Keratinocyte (primary cell): ENCODE results near the gene ZNF701. TPM values are rescaled to one million over a fixed set of nuclear protein-coding genes. Genes with fewer than 3 reads are reported as not detected.
"Not testable (repeated sequence)": the region's sequence is repeated elsewhere in the genome, so short reads cannot be mapped to it uniquely, and the experiment has no call there.

Experiments
- DNase-seq: peaks from one replicate; pipeline ENCODE4 v3.0.0-alpha.2; 2011; ENCODE audit warnings: low read depth, missing footprints, low spot score
- FAIRE-seq: peaks from 2 replicates; lab custom pipeline; 2011; peaks lifted over from hg19 to GRCh38; lab: Jason Lieb, UNC
- H2AFZ ChIP-seq: 2 replicates; pipeline ENCODE4 v1.6.0; 2012; ENCODE audit warnings: low read length, control low read depth, inconsistent platforms; ENCODE audit not compliant: control insufficient read depth
- H3K27ac ChIP-seq: 2 replicates; pipeline ENCODE4 v1.5.1; 2011; ENCODE audit warnings: low read length; ENCODE audit not compliant: control insufficient read depth, insufficient read depth
- H3K27me3 ChIP-seq: 3 replicates; pipeline ENCODE4 v1.6.0; 2011; ENCODE audit warnings: low read length; ENCODE audit not compliant: control insufficient read depth, insufficient read depth; ENCODE audit errors: extremely low read depth
- H3K36me3 ChIP-seq, 2 experiments: 2 replicates in 1 of 2; 3 replicates in 1 of 2; pipeline ENCODE4 v1.5.1; 2011; ENCODE audit warnings: low read length in 2 of 2, mild to moderate bottlenecking in 1 of 2; ENCODE audit not compliant: control insufficient read depth in 2 of 2, insufficient read depth in 2 of 2; ENCODE audit errors: extremely low read depth in 1 of 2
- H3K4me1 ChIP-seq: 3 replicates; pipeline ENCODE4 v1.5.1; 2011; ENCODE audit warnings: low read length; ENCODE audit not compliant: control insufficient read depth, insufficient read depth; ENCODE audit errors: extremely low read depth
- H3K4me2 ChIP-seq: 3 replicates; pipeline ENCODE4 v1.6.0; 2011; ENCODE audit warnings: low read depth, low read length; ENCODE audit not compliant: control insufficient read depth, insufficient read depth; ENCODE audit errors: extremely low read depth
- H3K4me3 ChIP-seq, 3 experiments: fragments of 200-600 bp in 1 of 3; sonication (generic) in 1 of 3; 2 replicates in 2 of 3; 3 replicates in 1 of 3; pipeline ENCODE4 v1.5.1; 2011 to 2016; ENCODE audit warnings: low read length in 3 of 3, mild to moderate bottlenecking in 3 of 3, control low read depth in 2 of 3, inconsistent platforms in 1 of 3, low read depth in 1 of 3, mixed read lengths in 1 of 3, mixed run types in 1 of 3, moderate library complexity in 1 of 3; ENCODE audit not compliant: control insufficient read depth in 2 of 3, insufficient read depth in 2 of 3; ENCODE audit errors: extremely low read depth in 1 of 3
- H3K79me2 ChIP-seq: 2 replicates; pipeline ENCODE4 v1.6.0; 2012; ENCODE audit warnings: low read length; ENCODE audit not compliant: control insufficient read depth, insufficient read depth
- H3K9ac ChIP-seq: 3 replicates; pipeline ENCODE4 v1.6.0; 2011; ENCODE audit warnings: low read length; ENCODE audit not compliant: control insufficient read depth, insufficient read depth; ENCODE audit errors: extremely low read depth
- H3K9me1 ChIP-seq: 3 replicates; pipeline ENCODE4 v1.6.0; 2011; ENCODE audit warnings: low read length; ENCODE audit not compliant: control insufficient read depth, insufficient read depth; ENCODE audit errors: extremely low read depth
- H3K9me3 ChIP-seq: 2 replicates; pipeline ENCODE4 v1.5.1; 2012; ENCODE audit warnings: low read depth, low read length; ENCODE audit not compliant: control insufficient read depth
- H4K20me1 ChIP-seq: 3 replicates; pipeline ENCODE4 v1.6.0; 2011; ENCODE audit warnings: low read length; ENCODE audit not compliant: control insufficient read depth, insufficient read depth; ENCODE audit errors: extremely low read depth
- CTCF ChIP-seq, 3 experiments: IDR thresholded peaks in 1 of 3; conservative IDR thresholded peaks in 1 of 3; optimal IDR thresholded peaks in 1 of 3; 2 replicates in 2 of 3; 3 replicates in 1 of 3; pipeline versions ENCODE3 to v1.5.1; 2011; ENCODE audit warnings: low read length in 3 of 3, mild to moderate bottlenecking in 3 of 3, moderate library complexity in 2 of 3, control low read depth in 1 of 3, inconsistent platforms in 1 of 3; ENCODE audit not compliant: insufficient read depth in 2 of 3; ENCODE audit errors: extremely low read depth in 1 of 3
- EZH2 ChIP-seq: IDR thresholded peaks from one replicate; pipeline ENCODE4 v1.6.1; 2012; ENCODE audit warnings: inconsistent platforms, mild to moderate bottlenecking, low read length, moderate library complexity
- dilution Hi-C: fragments of 300-500 bp; cut with MboI; formaldehyde crosslinking; loops from one replicate; pipeline ENCODE4 v1.7.0; 2020; ENCODE audit warnings: low sequenced_read_pairs; ENCODE audit not compliant: extremely low pct_ligation_motif_present
- polyA plus RNA-seq, 5 experiments: library from polyadenylated mRNA; depleted of rRNA in 3 of 5; stranded (reverse) in 3 of 5; stranded (forward) in 1 of 5; unstranded in 1 of 5; fragments of >200 nt; gene quantifications; 1 replicate in 1 of 5; 2 replicates in 3 of 5; 3 replicates in 1 of 5; pipeline versions ENCODE4 v1.2.1 to v1.2.3, GENCODE V29; 2011 to 2012; ENCODE audit warnings: missing spikeins in 2 of 5, low read depth in 1 of 5, low replicate concordance in 1 of 5

Gene ZNF701
- polyA plus RNA-seq, 1 donor (not counting 4 experiments of a cell fraction or from before 2014, with no cell fraction given), result 7.2 TPM

- Histone ChIP-seq H3K4me2 (no peak overlapping the region), H3K79me2 (peaks cover 7% of the 10 kb centered on the region), H3K9ac (no peak overlapping the region), H3K36me3 (peaks cover 7% of the 10 kb centered on the region in 2 experiments), H3K27me3 (no peaks in the 10 kb centered on the region), H2AFZ (no peak overlapping the region), H3K4me1 (no peaks in the 10 kb centered on the region), H3K4me3 (no peak overlapping the region), H3K9me1 (no peaks in the 10 kb centered on the region), H3K27ac (no peak overlapping the region), H4K20me1 (no peaks in the 10 kb centered on the region), H3K9me3 (no peaks in the 10 kb centered on the region)
- FAIRE-seq (no peak), DNase-seq (no peak)
- no peak for TF ChIP-seq CTCF (optimal IDR thresholded peaks at IDR 0.05 in 1 of 3, IDR thresholded peaks at IDR 0.05 in 1 of 3, conservative IDR thresholded peaks at IDR 0.05 in 1 of 3; ENCODE audit: extremely low read depth in 1 of 3, insufficient read depth in 2 of 3, low read length in 3 of 3)
- no peak for TF ChIP-seq EZH2
- dilution Hi-C loops, result no loop called here
Observed at GRCh38 chr19:52541608-52542007, 28.5 kb upstream of the ZNF701 start.

GRCh38 chr19:52542541-52542940 is 27.5 kb upstream of the ZNF701 start:
- H2AFZ ChIP-seq, DNase-seq, H3K9ac ChIP-seq, H3K27me3 ChIP-seq, H3K9me1 ChIP-seq, H4K20me1 ChIP-seq, H3K27ac ChIP-seq, H3K4me3 ChIP-seq, H3K4me1 ChIP-seq, H3K4me2 ChIP-seq, dilution Hi-C loops, FAIRE-seq, H3K36me3 ChIP-seq, H3K9me3 ChIP-seq, H3K79me2 ChIP-seq: not testable (repeated sequence)

GRCh38 chr19:52542984-52543664 is 27.0 kb upstream of the ZNF701 start:
- H2AFZ ChIP-seq, result no peak overlapping the region
- H3K9me3 ChIP-seq, result no peaks in the 10 kb centered on the region
- H3K79me2 ChIP-seq, result peaks cover 6% of the 10 kb centered on the region
- no peaks in the 10 kb centered on the region for H4K20me1 ChIP-seq
- H3K9ac ChIP-seq, result no peak overlapping the region
- H3K4me2 ChIP-seq, result no peak overlapping the region
- dilution Hi-C loops, result no loop called here
- H3K4me3 ChIP-seq, result no peak overlapping the region
- TF ChIP-seq CTCF (optimal IDR thresholded peaks at IDR 0.05 in 1 of 3, IDR thresholded peaks at IDR 0.05 in 1 of 3, conservative IDR thresholded peaks at IDR 0.05 in 1 of 3; ENCODE audit: extremely low read depth in 1 of 3, insufficient read depth in 2 of 3, low read length in 3 of 3) (no peak), EZH2 (no peak)
- FAIRE-seq, result no peak
- H3K36me3 ChIP-seq, result peaks cover 7% of the 10 kb centered on the region in 2 experiments
- no peaks in the 10 kb centered on the region for H3K27me3 ChIP-seq
- no peak overlapping the region for H3K27ac ChIP-seq
- no peaks in the 10 kb centered on the region for H3K4me1 ChIP-seq
- no peak for DNase-seq
- H3K9me1 ChIP-seq, result no peaks in the 10 kb centered on the region
